HL-60 (cell line): Measurements from ENCODE around the gene MSRB3.
A peak's percentile ranks its signal among the peaks of the same experiment; 100 is the strongest.

Experiments
- DNase-seq, 2 experiments: peaks; one replicate each; pipeline ENCODE4 v3.0.0-alpha.2; 2010 to 2020; ENCODE audit warnings: low read depth in 1 of 2, low spot score in 1 of 2
- H3K27ac ChIP-seq: fragments of 250-450 bp; sonication (Bioruptor Pico); replicated peaks from 2 replicates; pipeline ENCODE4 v1.5.1; 2020; ENCODE audit warnings: mild to moderate bottlenecking, moderate library complexity
- H3K27me3 ChIP-seq: fragments of 250-450 bp; sonication (Bioruptor Pico); 2 replicates; pipeline ENCODE4 v1.5.1; 2021; ENCODE audit warnings: mild to moderate bottlenecking, moderate library complexity; ENCODE audit not compliant: insufficient read depth, poor library complexity, severe bottlenecking
- H3K4me3 ChIP-seq: replicated peaks from 2 replicates; pipeline ENCODE4 v1.5.1; 2011; ENCODE audit warnings: mild to moderate bottlenecking, control low read depth, low read length; ENCODE audit not compliant: insufficient read depth
- CTCF ChIP-seq: IDR thresholded peaks from one replicate; pipeline ENCODE4 v1.5.1; 2011; ENCODE audit warnings: low read length, control low read depth, inconsistent platforms; ENCODE audit not compliant: insufficient read depth
- GABPA ChIP-seq: IDR thresholded peaks from 2 replicates; pipeline ENCODE4 v1.6.1; 2012; ENCODE audit warnings: low read depth
- POLR2AphosphoS5 ChIP-seq: IDR thresholded peaks from 2 replicates; pipeline ENCODE4 v1.6.1; 2012; ENCODE audit warnings: low read depth
- REST ChIP-seq: IDR thresholded peaks from 2 replicates; pipeline ENCODE4 v1.6.1; 2012; ENCODE audit warnings: low read depth; ENCODE audit not compliant: insufficient replicate concordance
- SPI1 ChIP-seq: IDR thresholded peaks from 2 replicates; pipeline ENCODE4 v1.6.1; 2012; ENCODE audit warnings: low read depth, mild to moderate bottlenecking, borderline replicate concordance

The MSRB3 gene

GRCh38 chr12:65409726-65410125, 131.2 kb downstream of the MSRB3 start:
- DNase-seq: no peak
- H3K27me3 ChIP-seq: no peaks in the 10 kb centered on the region
- no peak for TF ChIP-seq CTCF
- no peak for TF ChIP-seq GABPA
- no peak for TF ChIP-seq POLR2AphosphoS5
- no peak for TF ChIP-seq REST
- no peak for TF ChIP-seq SPI1
- no peak overlapping the region for H3K27ac ChIP-seq
- no peak overlapping the region for H3K4me3 ChIP-seq

GRCh38 chr12:65411171-65411570, 132.7 kb downstream of the MSRB3 start:
- no peak for DNase-seq
- no peaks in the 10 kb centered on the region for H3K27me3 ChIP-seq
- no peak overlapping the region for H3K4me3 ChIP-seq
- H3K27ac ChIP-seq: peak overlapping the region; percentile 16; the same call in 1 of the 2 replicates
- TF ChIP-seq POLR2AphosphoS5 (no peak), REST (no peak), GABPA (no peak), CTCF (no peak), SPI1 (no peak)

- H3K27me3 ChIP-seq: no peaks in the 10 kb centered on the region
- TF ChIP-seq GABPA (no peak), REST (no peak), SPI1 (no peak), CTCF (no peak), POLR2AphosphoS5 (no peak)
- DNase-seq: no peak
- H3K27ac ChIP-seq: no peak overlapping the region; the same call in 1 of the 2 replicates
- H3K4me3 ChIP-seq: no peak overlapping the region
These were observed 136.0 kb downstream of the MSRB3 start for GRCh38 chr12:65414526-65414925.
